Panc1 (cell line): Measurements from ENCODE around the gene FMN2. TPM values are rescaled to one million over a fixed set of nuclear protein-coding genes. Genes with fewer than 3 reads are reported as not detected.

Experiments used
- ATAC-seq: fragments of 200-7000 bp; cut with Tn5 transposase; 2 replicates; pipeline ENCODE4 v1.9.1; 2020; ENCODE audit warnings: mild to moderate bottlenecking, moderate library complexity
- BruUV-seq: library from RNA; stranded (reverse); fragments of 400-500 nt; replicated peaks from 2 replicates; lab custom pipeline; 2021; lab: Mats Ljungman, UMichigan
- CTCF ChIA-PET: fragments of 300-600 bp; sonication (Branson Sonifier 250); formaldehyde crosslinking; loops from one replicate; lab custom pipeline; 2022; ENCODE audit warnings: antibody characterized with exemption; lab: Charles Lee
- POLR2A ChIA-PET: fragments of 300-600 bp; sonication (Branson Sonifier 250); formaldehyde crosslinking; loops from one replicate; lab custom pipeline; 2022; ENCODE audit warnings: antibody characterized with exemption; lab: Charles Lee
- DNase-seq: peaks from one replicate; pipeline ENCODE4 v3.0.0-alpha.2; 2010; ENCODE audit warnings: low read depth, low spot score
- H3K27ac ChIP-seq: 2 replicates; pipeline ENCODE4 v1.5.1; 2011; ENCODE audit warnings: mild to moderate bottlenecking, low read length, inconsistent platforms
- H3K27me3 ChIP-seq: fragments of 200-500 bp; sonication (Bioruptor generic); 2 replicates; pipeline ENCODE4 v1.6.0; 2014; ENCODE audit warnings: low read length, inconsistent platforms; ENCODE audit not compliant: control insufficient read depth, insufficient read depth
- H3K36me3 ChIP-seq: fragments of 200-500 bp; sonication (Bioruptor generic); 2 replicates; pipeline ENCODE4 v1.5.1; 2014; ENCODE audit warnings: inconsistent platforms, mild to moderate bottlenecking, low read length, moderate library complexity; ENCODE audit not compliant: control insufficient read depth, insufficient read depth
- H3K4me1 ChIP-seq: 2 replicates; pipeline ENCODE4 v1.5.1; 2011; ENCODE audit warnings: inconsistent platforms, mild to moderate bottlenecking, low read length, moderate library complexity; ENCODE audit not compliant: control insufficient read depth, insufficient read depth
- H3K4me3 ChIP-seq, 2 experiments: 2 replicates each; pipeline ENCODE4 v1.5.1; 2011 to 2012; ENCODE audit warnings: low read depth in 2 of 2, low read length in 2 of 2, mild to moderate bottlenecking in 2 of 2, inconsistent platforms in 1 of 2, moderate library complexity in 1 of 2
- H3K9me3 ChIP-seq: fragments of 200-500 bp; sonication (Bioruptor generic); 2 replicates; pipeline ENCODE4 v1.5.1; 2014; ENCODE audit warnings: low read depth, mild to moderate bottlenecking, inconsistent platforms, low read length, moderate library complexity; ENCODE audit not compliant: control insufficient read depth, insufficient read depth
- CTCF ChIP-seq: fragments of 450-650 bp; IDR thresholded peaks from 2 replicates; pipeline ENCODE4 v1.5.1; 2017; ENCODE audit warnings: mild to moderate bottlenecking
- POLR2AphosphoS5 ChIP-seq: IDR thresholded peaks from 2 replicates; pipeline ENCODE4 v1.6.1; 2012; ENCODE audit warnings: mild to moderate bottlenecking, low read depth, low read length, moderate library complexity
- SIN3A ChIP-seq: IDR thresholded peaks from 2 replicates; pipeline ENCODE4 v1.6.1; 2012; ENCODE audit warnings: low read depth, mild to moderate bottlenecking, low read length, moderate library complexity, borderline replicate concordance; ENCODE audit not compliant: insufficient read depth
- TCF7L2 ChIP-seq: IDR thresholded peaks from 2 replicates; pipeline ENCODE4 v1.6.1; 2011; ENCODE audit warnings: mild to moderate bottlenecking, low read depth, low read length, inconsistent platforms
- in situ Hi-C: cut with HindIII; loops from 2 replicates; pipeline ENCODE4 v1.10.0; 2016; ENCODE audit warnings: low sequenced_read_pairs, low pct_unique_long_range_greater_than_20kb
- intact Hi-C: fragments of 100-400 bp; cut with micrococcal nuclease; formaldehyde crosslinking; loops from one replicate; pipeline ENCODE4 v1.10.0; 2022; ENCODE audit not compliant: unreplicated experiment
- total RNA-seq: library from RNA; stranded (reverse); gene quantifications from one replicate; pipeline ENCODE4 v1.2.1, GENCODE V29; 2021; ENCODE audit not compliant: unreplicated experiment
- TF ChIP-seq, protein P1 (sequence below), 2 experiments: IDR thresholded peaks; 2 replicates each; pipeline ENCODE4 v1.6.1; 2011 to 2012; ENCODE audit warnings: low read depth in 2 of 2, control low read depth in 1 of 2, low read length in 1 of 2, mild to moderate bottlenecking in 1 of 2, moderate library complexity in 1 of 2; ENCODE audit not compliant: insufficient read depth in 1 of 2

FMN2 gene
- total RNA-seq, 1 experiment from 2014 or later: 1.9 TPM

DNA sequence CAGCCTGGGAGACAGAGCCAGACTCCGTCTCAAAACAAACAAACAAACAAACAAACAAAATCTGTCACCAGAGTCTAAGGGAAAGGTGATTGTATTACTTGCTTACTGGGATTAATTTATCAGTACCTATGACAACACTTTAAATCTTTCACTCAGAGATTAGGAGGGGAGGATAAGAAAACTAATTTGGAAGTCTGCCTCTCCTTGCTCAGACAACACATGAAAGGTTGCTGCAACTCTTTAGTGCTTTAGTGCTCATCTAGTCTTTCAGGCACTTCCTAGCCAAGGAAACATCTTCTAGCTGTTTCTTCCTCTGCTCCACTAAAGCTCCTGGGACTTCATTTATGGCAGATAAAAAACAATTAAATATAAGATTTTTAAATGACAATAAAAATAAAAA lies 7.3 kb upstream of the FMN2 start:
- no peak overlapping the region for H3K4me3 ChIP-seq
- in situ Hi-C loops (no loop called here), intact Hi-C loops (no loop called here)
- no peaks in the 10 kb centered on the region for H3K36me3 ChIP-seq
- peaks cover 3% of the 10 kb centered on the region; the same call in 1 of the 2 replicates for H3K4me1 ChIP-seq
- H3K27me3 ChIP-seq: no peaks in the 10 kb centered on the region
- H3K27ac ChIP-seq: no peak overlapping the region
- no peaks in the 10 kb centered on the region for H3K9me3 ChIP-seq
- POLR2A ChIA-PET: no interaction called here
- DNase-seq: no peak
- BruUV-seq: no TSS peak
- ATAC-seq: no peak
- CTCF ChIA-PET: no interaction called here
- TF ChIP-seq SIN3A (no peak), CTCF (no peak), POLR2AphosphoS5 (no peak), TCF7L2 (no peak)
- TF ChIP-seq, protein P1, sequence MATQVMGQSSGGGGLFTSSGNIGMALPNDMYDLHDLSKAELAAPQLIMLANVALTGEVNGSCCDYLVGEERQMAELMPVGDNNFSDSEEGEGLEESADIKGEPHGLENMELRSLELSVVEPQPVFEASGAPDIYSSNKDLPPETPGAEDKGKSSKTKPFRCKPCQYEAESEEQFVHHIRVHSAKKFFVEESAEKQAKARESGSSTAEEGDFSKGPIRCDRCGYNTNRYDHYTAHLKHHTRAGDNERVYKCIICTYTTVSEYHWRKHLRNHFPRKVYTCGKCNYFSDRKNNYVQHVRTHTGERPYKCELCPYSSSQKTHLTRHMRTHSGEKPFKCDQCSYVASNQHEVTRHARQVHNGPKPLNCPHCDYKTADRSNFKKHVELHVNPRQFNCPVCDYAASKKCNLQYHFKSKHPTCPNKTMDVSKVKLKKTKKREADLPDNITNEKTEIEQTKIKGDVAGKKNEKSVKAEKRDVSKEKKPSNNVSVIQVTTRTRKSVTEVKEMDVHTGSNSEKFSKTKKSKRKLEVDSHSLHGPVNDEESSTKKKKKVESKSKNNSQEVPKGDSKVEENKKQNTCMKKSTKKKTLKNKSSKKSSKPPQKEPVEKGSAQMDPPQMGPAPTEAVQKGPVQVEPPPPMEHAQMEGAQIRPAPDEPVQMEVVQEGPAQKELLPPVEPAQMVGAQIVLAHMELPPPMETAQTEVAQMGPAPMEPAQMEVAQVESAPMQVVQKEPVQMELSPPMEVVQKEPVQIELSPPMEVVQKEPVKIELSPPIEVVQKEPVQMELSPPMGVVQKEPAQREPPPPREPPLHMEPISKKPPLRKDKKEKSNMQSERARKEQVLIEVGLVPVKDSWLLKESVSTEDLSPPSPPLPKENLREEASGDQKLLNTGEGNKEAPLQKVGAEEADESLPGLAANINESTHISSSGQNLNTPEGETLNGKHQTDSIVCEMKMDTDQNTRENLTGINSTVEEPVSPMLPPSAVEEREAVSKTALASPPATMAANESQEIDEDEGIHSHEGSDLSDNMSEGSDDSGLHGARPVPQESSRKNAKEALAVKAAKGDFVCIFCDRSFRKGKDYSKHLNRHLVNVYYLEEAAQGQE (IDR thresholded peaks at IDR 0.05; ENCODE audit: insufficient read depth in 1 of 2, low read depth in 2 of 2, low read length in 1 of 2): no peak

DNA sequence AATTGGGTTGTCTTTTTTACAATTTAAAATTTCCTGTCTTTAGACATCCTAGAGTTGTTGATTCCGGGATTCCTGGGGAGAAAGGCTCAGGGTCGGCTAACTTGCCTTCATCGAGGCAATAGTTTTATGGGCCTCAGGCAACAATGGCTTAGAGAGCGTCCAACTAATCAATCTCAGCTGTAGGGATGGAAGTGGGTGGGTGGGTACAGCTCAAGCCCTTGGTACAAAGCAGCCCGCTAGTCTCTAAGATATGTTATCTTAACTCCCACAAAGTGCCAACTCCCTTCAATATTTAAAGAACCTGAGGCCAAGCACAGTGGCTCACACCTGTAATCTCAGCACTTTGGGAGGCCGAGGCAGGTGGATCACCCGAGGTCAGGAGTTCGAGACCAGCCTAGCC lies 6.9 kb upstream of the FMN2 start:
- POLR2A ChIA-PET: no interaction called here
- CTCF ChIA-PET: no interaction called here
- ATAC-seq (no peak), DNase-seq (no peak)
- in situ Hi-C loops (no loop called here), intact Hi-C loops (no loop called here)
- H3K27me3 ChIP-seq: no peaks in the 10 kb centered on the region
- no peak overlapping the region for H3K27ac ChIP-seq
- no TSS peak for BruUV-seq
- H3K9me3 ChIP-seq: no peaks in the 10 kb centered on the region
- H3K4me3 ChIP-seq: no peak overlapping the region
- H3K36me3 ChIP-seq: no peaks in the 10 kb centered on the region
- H3K4me1 ChIP-seq: peaks cover 3% of the 10 kb centered on the region; the same call in 1 of the 2 replicates
- TF ChIP-seq, protein P1 (IDR thresholded peaks at IDR 0.05; ENCODE audit: insufficient read depth in 1 of 2, low read depth in 2 of 2, low read length in 1 of 2): no peak
- TF ChIP-seq POLR2AphosphoS5: no peak
- TF ChIP-seq CTCF: no peak
- no peak for TF ChIP-seq SIN3A
- TF ChIP-seq TCF7L2: no peak
